Activated B cell treated with CpG ODN at 0.5 μM for 24 hours (primary cell): ENCODE data around the gene SLC22A1. TPM values are rescaled to one million over a fixed set of nuclear protein-coding genes. Genes with fewer than 3 reads are reported as not detected.

ENCODE experiments used
- ATAC-seq: fragments of 200-7000 bp; cut with Tn5 transposase; one replicate; pipeline ENCODE4 v1.10.0; 2021; ENCODE audit warnings: low read depth, mild to moderate bottlenecking, moderate library complexity
- CTCF ChIA-PET: fragments of 350-600 bp; sonication (Branson Sonifier 250); formaldehyde crosslinking; loops from one replicate; lab custom pipeline; 2021; ENCODE audit warnings: antibody characterized with exemption; lab: Charles Lee
- POLR2A ChIA-PET: fragments of 350-600 bp; sonication (Branson Sonifier 250); formaldehyde crosslinking; loops from one replicate; lab custom pipeline; 2021; ENCODE audit warnings: antibody characterized with exemption; lab: Charles Lee
- DNase-seq: peaks from one replicate; pipeline ENCODE4 v3.0.0; 2022
- H3K27ac Mint-ChIP-seq: one replicate; pipeline ENCODE4 v1.8.0; 2020; ENCODE audit warnings: mixed read lengths
- H3K27me3 Mint-ChIP-seq: one replicate; pipeline ENCODE4 v1.8.0; 2021; ENCODE audit warnings: mixed read lengths
- H3K36me3 Mint-ChIP-seq: one replicate; pipeline ENCODE4 v1.8.0; 2021; ENCODE audit warnings: low read depth, mixed read lengths
- H3K4me1 Mint-ChIP-seq: one replicate; pipeline ENCODE4 v1.8.0; 2021; ENCODE audit warnings: mixed read lengths
- H3K4me3 Mint-ChIP-seq: one replicate; pipeline ENCODE4 v1.8.0; 2020; ENCODE audit warnings: mild to moderate bottlenecking, mixed read lengths
- H3K9me3 Mint-ChIP-seq: one replicate; pipeline ENCODE4 v1.8.0; 2020; ENCODE audit warnings: mixed read lengths
- CTCF ChIP-seq: fragments of 200-600 bp; IDR thresholded peaks from one replicate; pipeline ENCODE4 v1.8.0; 2022; ENCODE audit warnings: antibody characterized with exemption, mild to moderate bottlenecking
- intact Hi-C: fragments of 100-400 bp; cut with micrococcal nuclease; formaldehyde crosslinking; loops from one replicate; pipeline ENCODE4 v1.15.1; 2024
- total RNA-seq: library from RNA; stranded (reverse); gene quantifications from 2 replicates; pipeline ENCODE4 v1.2.3, GENCODE V29; 2022

SLC22A1 gene
- total RNA-seq, 1 donor from 2014 or later: 2.8 TPM

- Mint-ChIP-seq H3K4me1 (no peaks in the 10 kb centered on the region), H3K4me3 (no peak overlapping the region), H3K36me3 (no peaks in the 10 kb centered on the region), H3K9me3 (no peaks in the 10 kb centered on the region), H3K27me3 (no peaks in the 10 kb centered on the region), H3K27ac (no peak overlapping the region)
- no peak for ATAC-seq
- intact Hi-C loops: no loop called here
- TF ChIP-seq CTCF: no peak
- ChIA-PET CTCF (no interaction called here), POLR2A (no interaction called here)
- DNase-seq: no peak
Observed at GRCh38 chr6:160130729-160131484, 9.3 kb downstream of the SLC22A1 start.

DNA sequence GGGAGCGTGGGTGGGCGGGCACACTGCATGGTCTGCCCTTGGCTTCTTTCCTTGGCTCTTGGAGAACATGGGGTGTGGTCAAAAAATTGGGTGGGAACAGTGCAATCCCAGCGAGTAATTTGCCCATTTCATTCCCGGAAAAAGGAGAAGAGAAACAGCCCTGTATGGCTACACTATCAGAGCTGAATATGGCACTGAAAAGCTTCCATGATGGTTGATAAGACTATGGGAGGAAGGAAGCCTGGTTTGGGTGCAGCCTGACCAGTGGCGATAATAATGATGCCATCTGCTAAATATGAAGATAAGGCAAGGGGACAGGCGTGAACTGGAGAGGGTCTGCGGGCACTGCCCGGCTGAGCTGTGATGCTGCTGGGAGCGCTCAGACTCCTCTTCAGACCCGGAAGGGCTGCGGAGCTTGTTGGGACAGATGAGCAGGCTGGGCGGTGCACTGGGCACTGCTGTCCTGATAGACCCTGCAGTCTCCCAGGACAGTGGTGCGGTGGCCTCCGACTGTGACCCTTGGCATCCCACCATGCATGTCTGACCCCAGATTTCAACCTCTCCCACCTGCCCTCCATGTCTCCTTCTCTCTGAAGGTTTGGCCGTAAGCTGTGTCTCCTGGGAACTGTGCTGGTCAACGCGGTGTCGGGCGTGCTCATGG lies 10.2 kb downstream of the SLC22A1 start:
- no peak for TF ChIP-seq CTCF
- DNase-seq (no peak), ATAC-seq (no peak)
- POLR2A ChIA-PET: no interaction called here
- intact Hi-C loops: no loop called here
- H3K9me3 Mint-ChIP-seq: no peaks in the 10 kb centered on the region
- no peak overlapping the region for H3K27ac Mint-ChIP-seq
- H3K4me1 Mint-ChIP-seq: no peaks in the 10 kb centered on the region
- CTCF ChIA-PET: no interaction called here
- no peak overlapping the region for H3K4me3 Mint-ChIP-seq
- H3K36me3 Mint-ChIP-seq: no peaks in the 10 kb centered on the region
- H3K27me3 Mint-ChIP-seq: no peaks in the 10 kb centered on the region

DNA sequence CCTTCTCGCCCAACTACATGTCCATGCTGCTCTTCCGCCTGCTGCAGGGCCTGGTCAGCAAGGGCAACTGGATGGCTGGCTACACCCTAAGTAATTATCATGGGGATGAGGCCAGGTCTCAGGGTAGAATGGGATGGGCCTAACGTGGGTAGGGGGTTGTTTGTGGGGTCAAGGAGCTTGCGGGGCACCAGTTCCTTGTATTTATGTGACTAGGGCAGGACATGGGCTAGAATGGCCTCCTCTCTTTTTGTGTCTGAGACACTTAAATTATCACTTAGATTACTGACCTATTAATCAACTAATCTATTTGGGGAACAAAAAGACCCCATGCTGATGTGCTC lies 10.7 kb downstream of the SLC22A1 start:
- no peak for DNase-seq
- ATAC-seq: no peak
- ChIA-PET POLR2A (no interaction called here), CTCF (no interaction called here)
- intact Hi-C loops: no loop called here
- no peaks in the 10 kb centered on the region for H3K27me3 Mint-ChIP-seq
- TF ChIP-seq CTCF: no peak
- no peak overlapping the region for H3K4me3 Mint-ChIP-seq
- H3K4me1 Mint-ChIP-seq: no peaks in the 10 kb centered on the region
- no peaks in the 10 kb centered on the region for H3K36me3 Mint-ChIP-seq
- no peak overlapping the region for H3K27ac Mint-ChIP-seq
- no peaks in the 10 kb centered on the region for H3K9me3 Mint-ChIP-seq

GRCh38 chr6:160132776-160133338 lies 11.2 kb downstream of the SLC22A1 start:
- no peak for TF ChIP-seq CTCF
- ATAC-seq (no peak), DNase-seq (no peak)
- ChIA-PET CTCF (no interaction called here), POLR2A (no interaction called here)
- H3K27ac Mint-ChIP-seq: no peak overlapping the region
- intact Hi-C loops: no loop called here
- no peak overlapping the region for H3K4me3 Mint-ChIP-seq
- H3K4me1 Mint-ChIP-seq: no peaks in the 10 kb centered on the region
- H3K36me3 Mint-ChIP-seq: no peaks in the 10 kb centered on the region
- no peaks in the 10 kb centered on the region for H3K27me3 Mint-ChIP-seq
- no peaks in the 10 kb centered on the region for H3K9me3 Mint-ChIP-seq
